GM03348 (cell line): ENCODE data around the gene UBAP2.
A peak's percentile ranks its signal among the peaks of the same experiment; 100 is the strongest.

Experiments
- DNase-seq: peaks from one replicate; pipeline ENCODE4 v3.0.0; 2012; ENCODE audit warnings: low spot score

The UBAP2 gene, protein sequence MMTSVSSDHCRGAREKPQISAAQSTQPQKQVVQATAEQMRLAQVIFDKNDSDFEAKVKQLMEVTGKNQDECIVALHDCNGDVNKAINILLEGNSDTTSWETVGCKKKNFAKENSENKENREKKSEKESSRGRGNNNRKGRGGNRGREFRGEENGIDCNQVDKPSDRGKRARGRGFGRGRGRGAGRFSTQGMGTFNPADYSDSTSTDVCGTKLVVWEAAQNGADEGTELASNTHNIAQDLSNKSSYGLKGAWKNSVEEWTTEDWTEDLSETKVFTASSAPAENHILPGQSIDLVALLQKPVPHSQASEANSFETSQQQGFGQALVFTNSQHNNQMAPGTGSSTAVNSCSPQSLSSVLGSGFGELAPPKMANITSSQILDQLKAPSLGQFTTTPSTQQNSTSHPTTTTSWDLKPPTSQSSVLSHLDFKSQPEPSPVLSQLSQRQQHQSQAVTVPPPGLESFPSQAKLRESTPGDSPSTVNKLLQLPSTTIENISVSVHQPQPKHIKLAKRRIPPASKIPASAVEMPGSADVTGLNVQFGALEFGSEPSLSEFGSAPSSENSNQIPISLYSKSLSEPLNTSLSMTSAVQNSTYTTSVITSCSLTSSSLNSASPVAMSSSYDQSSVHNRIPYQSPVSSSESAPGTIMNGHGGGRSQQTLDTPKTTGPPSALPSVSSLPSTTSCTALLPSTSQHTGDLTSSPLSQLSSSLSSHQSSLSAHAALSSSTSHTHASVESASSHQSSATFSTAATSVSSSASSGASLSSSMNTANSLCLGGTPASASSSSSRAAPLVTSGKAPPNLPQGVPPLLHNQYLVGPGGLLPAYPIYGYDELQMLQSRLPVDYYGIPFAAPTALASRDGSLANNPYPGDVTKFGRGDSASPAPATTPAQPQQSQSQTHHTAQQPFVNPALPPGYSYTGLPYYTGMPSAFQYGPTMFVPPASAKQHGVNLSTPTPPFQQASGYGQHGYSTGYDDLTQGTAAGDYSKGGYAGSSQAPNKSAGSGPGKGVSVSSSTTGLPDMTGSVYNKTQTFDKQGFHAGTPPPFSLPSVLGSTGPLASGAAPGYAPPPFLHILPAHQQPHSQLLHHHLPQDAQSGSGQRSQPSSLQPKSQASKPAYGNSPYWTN

DNA sequence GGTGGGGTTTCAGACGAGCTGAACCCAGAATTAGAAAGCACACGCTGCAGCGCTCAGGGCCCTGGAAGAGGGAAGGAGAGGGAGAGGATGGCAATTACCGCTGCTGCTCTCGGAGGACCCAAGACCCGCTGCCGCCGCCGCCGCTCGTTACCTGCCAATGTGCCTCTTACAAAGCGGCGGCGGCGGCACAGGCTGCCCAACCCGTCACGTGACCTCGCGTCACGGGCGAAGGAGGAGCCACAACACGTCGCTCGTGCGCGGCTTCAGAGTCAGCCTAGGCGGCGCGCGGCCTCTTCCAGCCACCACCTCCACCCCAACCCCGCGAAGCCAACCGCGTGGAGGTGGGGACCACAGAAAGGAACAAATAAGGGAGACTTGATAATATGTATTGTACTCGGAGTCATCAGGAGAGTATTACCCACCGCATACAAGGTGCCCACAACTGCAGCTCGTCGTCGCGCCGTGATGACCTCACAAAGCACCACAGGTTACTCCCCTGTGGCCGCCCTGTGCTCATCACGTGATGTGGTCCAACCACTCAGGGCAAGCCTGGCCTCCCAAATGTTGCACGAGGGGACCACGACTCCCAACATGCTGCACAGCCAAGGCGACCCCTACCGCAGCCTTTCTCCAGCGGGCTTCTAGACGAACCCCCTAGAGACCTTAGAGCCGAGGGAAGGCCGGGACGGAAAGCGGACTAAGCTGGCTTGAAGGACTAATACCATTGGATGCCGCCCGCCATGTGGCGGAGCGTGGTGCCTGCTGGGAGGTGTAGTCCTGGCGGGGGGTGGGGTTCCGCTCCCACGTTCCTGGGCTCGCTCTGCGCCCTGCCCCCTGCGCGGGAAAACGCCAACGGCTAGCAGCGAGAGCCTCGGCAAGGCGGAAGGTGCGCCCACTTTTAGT lies at the start of gene UBAP2:
Gene UBAP2 (minus strand): TSS at position 161 of the 903 bp plus-strand sequence. CDS start 31,739 bp downstream, outside the sequence.
- peak; percentile 97 for DNase-seq

- DNase-seq: no peak
These were observed 49.6 kb upstream of the UBAP2 start for GRCh38 chr9:34098307-34098706.

- no peak for DNase-seq
These were observed 49.2 kb upstream of the UBAP2 start for GRCh38 chr9:34097865-34098264.

DNA sequence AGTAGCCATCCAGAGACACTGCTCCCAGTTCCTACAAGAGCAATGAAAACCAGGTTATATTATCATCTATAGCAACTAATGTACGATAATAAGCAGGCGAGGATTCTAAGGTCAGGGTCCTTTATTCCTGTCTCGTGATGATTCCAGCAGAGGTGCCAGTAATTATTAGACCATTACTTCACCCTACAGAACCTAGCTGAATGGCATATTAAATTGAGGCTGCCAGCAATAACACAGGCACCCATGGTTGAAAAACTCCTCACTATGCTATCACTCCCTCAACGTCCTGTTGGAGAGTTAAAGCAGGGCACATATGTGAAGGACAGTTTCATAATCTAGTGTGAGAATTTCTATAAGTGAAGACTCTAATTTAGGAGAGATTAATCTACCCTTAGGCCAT lies 48.1 kb upstream of the UBAP2 start:
- DNase-seq: no peak

DNA sequence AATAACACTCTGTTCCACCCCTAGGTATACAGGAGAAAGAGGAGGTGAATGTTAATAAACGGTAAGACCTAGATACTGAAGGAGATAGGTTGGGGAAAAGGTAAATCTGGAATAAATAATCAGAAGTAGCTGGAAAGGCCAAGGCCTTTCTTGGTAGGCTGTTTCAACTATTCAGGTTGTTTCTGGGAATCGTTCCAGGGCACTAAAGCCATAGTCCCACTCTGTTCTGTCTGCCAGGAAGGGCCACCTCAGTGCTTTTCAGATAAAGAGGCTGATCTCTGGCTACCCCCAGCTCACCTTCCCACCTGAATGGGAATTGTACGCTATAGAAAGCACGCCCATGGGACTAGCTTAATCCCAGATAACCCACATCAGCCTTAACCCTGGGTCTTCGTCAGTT lies 44.9 kb upstream of the UBAP2 start:
- DNase-seq: no peak

DNA sequence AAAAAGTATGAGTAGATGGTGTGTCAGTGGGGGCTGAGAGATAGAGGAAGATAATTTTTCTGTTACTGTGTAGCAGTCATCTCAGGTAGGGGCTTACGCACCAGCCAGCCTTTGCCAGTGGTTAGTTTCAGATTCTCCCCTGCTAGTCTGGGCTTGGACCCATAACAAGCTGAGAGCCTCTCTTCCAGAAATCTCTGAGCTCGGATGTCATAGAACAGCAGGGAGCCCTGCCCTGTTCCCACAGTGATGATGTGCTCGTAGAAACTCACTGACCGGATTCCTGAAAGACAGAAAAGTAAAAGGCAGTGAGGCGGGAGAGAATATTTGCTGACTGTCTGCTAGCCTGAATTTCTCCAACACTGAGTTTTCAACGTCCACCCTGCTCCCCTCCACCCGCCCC lies 40.6 kb upstream of the UBAP2 start:
- DNase-seq: no peak

GRCh38 chr9:34087370-34087769 lies 38.7 kb upstream of the UBAP2 start:
- DNase-seq: no peak

GRCh38 chr9:34086864-34087263 lies 38.2 kb upstream of the UBAP2 start:
- DNase-seq: no peak

GRCh38 chr9:34085581-34086500 lies 37.2 kb upstream of the UBAP2 start:
- no peak for DNase-seq

GRCh38 chr9:34084562-34084961 lies 35.9 kb upstream of the UBAP2 start:
- peak; percentile 31 for DNase-seq

DNA sequence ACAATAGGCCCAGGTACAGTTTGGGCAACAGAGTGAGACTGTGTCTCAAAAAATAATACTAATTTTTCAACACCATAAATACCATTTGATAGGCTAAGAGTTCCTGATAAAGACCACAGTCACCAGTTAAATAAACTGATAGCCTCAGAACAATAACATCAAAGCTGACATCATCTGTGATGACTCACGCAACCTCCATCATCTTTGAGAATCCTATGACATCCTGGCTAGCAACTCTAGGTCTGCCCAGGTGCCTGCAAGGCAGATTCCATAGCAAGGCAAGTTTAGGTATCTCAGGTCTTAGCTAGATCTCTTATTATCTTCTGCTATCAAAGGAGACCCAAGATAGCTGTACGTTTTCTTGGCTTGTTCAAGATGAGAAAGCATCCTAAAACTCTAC lies 30.5 kb upstream of the UBAP2 start:
- no peak for DNase-seq

- peak; percentile 81 for DNase-seq
These were observed 24.3 kb upstream of the UBAP2 start for GRCh38 chr9:34072868-34073590.

- DNase-seq: no peak
These were observed 23.7 kb upstream of the UBAP2 start for GRCh38 chr9:34072410-34072809.

DNA sequence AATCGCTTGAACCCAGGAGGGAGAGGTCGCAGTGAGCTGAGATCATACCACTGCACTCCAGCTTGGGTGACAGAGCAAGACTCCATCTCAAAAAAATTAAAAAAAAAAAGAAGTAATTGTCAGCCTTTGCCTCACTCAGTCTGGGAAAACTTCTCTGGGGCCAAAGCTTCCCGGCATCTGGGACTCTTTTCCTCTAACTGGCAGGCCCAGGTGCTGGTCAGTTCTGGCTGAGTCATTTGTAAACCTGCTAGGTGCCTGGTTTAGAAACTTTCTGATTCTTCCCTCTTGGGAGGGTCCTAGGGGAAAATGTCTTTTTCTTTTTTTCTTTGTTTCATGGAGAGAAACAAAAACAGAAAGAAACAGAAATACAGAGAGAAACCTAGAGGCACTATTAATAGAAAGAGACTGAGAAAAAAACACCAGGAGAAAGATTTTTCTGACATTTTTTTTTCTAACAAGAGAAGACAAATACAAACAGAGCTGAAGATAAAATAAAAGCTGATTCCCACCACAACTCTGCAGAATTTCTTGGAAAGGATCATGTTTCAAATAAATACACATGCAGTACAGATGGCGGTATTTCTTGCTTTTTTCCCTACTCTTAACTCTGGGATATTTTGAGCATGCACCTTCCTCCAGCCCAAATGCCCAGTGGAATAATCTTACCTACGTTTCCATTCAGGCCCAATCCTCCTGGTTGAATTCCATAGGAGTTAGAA lies 22.1 kb upstream of the UBAP2 start:
- DNase-seq: peak; percentile 27

- DNase-seq: no peak
These were observed 21.1 kb upstream of the UBAP2 start for GRCh38 chr9:34069831-34070230.

GRCh38 chr9:34065541-34065940 lies 16.9 kb upstream of the UBAP2 start:
- DNase-seq: no peak

DNA sequence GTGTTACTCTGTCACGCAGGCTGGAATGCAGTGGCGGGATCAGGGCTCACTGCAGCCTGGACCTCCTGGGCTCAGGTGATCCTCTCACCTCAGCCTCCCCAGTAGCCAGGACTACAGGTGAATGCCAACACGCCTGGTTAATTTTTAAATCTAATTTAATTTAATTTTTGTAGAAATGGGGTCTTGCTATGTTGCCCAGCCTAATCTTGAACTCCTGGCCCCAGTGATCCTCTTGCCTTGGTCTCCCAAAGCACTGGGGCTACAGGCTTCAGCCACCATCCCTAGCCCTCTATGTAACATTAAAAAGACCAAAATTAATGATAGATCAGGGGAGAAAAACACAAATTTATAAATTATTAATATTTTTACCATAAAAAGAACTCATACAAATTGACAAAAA lies 11.3 kb upstream of the UBAP2 start:
- DNase-seq: no peak

- no peak for DNase-seq
These were observed 10.6 kb upstream of the UBAP2 start for GRCh38 chr9:34059281-34059680.
